CD4-positive, alpha-beta T cell treated with Interleukin-17A for 1 hour (primary cell): ENCODE data around the gene ISG20L2.
A peak's percentile ranks its signal among the peaks of the same experiment; 100 is the strongest.

Experiments used
- DNase-seq: peaks from one replicate; pipeline ENCODE4 v3.0.0-alpha.2; 2020

ISG20L2 gene

DNA sequence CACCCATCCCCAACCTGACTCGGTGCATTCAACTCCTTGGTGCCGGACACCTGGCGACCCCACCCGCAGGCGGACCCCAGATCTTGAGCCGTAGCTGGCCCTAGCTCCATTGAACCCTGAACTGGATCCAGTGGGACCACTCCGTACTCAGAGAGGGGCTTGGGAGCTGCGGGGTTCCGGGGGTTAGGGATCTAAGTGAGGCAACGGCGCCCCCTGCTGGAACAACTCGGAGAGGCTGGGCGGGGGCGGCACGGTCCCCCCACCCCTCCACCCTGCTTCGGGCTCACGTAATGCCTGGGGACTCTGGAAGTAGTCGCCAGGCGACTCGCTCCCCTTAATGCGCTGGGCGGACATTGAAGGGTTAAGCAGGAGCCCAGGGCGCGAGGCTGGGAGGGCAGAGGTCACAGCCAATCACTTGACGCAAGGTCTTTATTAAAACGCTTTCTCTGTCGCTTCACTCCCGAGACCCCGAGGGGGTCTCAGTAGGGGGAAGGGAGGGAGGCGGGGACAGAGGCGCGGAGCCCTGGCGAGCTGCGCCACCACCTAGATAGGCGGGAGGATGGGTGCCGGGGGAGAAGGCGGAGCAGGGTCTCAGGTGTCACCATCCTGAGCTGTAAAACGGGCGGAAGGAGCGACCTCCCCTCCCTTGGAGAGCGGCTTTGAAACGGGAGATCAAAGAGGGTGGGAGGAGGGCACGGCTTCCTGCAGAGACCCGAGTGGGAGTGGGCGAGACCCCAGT is 22.5 kb downstream of the ISG20L2 start:
- peak; percentile 72 for DNase-seq

DNA sequence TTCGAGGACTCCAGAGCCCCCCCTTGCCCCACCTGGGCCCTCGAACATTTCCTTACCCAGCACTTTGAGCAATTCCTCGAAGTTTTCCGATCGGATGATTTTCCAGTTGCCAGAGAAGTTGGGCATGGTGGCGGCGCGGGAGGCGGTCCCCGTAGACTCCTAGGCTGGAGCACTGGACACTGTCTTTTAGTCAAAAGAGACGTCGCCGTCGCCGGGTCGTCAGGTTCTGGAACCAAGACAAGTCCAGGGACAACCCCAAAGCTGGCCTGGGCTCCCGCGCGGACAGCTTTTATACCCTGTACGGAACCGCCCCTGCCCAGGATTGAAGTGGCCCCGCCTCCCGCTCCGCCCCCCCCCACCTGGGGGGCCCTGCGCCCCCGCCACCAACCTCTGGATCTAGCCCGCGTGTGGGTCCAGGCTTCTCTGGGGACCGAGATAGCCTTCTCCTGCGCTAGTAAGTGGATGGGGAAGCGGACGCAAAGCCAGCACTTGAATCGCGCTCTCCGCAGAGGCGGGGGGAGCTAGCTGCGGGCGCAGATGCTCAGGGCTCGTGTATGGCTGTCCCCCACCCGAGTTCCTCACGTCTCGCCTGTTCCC is 23.1 kb downstream of the ISG20L2 start, which contains the start of gene CRABP2:
Gene CRABP2 (minus strand): TSS at position 263 of the 597 bp plus-strand sequence. CDS start 137 bp downstream, at position 126.
- DNase-seq = no peak

DNA sequence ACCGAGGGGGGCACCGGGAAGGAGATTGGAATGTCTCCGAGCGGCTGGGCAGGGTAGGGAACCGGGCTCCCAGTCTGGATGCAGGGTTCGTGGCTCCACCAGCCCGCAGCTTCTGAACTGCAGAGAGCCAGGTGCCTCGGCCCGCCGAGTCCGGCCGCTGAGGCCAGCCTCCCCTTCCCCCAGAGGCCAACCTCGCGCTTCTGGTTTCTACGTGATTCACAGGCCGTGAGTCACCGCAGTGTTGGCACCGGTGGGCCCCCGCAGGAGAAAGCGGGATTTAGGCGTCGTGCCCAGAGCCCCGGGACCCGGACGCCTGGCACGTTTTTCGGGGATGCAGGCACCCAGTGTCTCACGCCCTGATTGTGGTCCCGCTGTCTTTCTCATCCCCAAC is 23.6 kb downstream of the ISG20L2 start:
- DNase-seq = no peak

DNA sequence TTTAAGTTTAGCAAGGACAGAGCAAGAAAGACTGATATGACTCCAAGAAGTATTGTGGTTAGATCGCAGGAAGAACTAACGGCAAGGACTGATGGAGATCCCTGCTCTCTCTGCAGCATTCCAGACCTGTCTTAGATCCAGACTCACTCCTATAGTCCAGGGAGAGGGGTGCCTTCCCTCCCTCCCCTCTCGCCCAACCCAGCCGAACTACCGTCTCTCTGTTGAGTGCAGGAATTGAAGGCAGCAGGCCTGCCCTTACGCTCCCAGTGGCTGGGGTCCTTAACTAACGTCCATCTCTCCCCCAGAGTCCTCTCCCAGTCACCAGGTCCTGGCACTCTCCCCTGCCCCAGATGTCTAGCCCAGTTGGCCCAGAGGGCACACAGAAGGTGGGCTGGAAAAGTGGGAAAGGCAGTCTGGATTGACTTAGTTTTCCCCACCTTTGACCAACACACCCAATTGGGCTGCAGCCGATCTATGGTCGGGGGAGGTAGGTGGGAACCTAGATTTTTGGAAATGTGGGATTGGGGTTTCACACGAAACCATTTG is 24.3 kb downstream of the ISG20L2 start:
- no peak for DNase-seq

DNA sequence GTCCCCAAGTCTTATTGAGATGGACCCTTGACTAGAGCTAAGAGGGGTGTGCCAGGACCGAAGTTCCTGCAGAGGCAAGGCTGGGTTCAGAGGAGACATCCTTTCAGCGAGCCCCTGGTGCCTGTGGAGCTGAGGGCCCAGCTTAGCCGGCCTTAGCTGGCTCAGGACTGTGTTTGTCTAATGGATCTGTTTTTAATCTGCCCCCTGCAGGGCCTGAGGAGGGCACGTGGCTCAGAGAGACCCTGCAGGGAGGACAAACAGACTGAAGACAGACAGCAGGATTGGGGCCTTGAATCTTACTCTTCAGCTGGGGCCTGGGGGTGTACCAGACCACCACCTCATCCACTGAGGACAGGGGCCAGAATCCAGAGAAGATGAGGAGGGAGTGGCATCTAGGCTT is 24.8 kb downstream of the ISG20L2 start:
- DNase-seq = no peak

DNA sequence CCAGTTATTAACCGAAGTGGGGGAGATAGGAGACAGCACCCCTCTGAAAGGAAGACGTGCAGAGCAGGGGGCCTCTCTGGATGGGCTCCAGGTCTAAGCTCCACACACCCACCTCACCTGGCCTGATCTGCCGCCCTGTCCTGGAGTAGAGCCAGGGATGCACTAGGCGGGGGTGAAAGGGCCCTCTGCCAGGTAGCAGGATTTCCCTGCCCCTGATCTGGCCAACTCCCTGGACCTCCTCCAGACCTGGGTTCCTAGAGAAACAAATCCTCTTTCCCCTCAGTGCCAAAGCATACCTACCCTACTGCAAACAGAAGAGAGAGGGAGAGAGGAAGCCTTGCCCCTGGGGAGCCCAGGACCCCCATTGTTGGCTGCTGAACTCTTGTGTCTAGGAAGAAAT is 25.2 kb downstream of the ISG20L2 start:
- DNase-seq = no peak

DNA sequence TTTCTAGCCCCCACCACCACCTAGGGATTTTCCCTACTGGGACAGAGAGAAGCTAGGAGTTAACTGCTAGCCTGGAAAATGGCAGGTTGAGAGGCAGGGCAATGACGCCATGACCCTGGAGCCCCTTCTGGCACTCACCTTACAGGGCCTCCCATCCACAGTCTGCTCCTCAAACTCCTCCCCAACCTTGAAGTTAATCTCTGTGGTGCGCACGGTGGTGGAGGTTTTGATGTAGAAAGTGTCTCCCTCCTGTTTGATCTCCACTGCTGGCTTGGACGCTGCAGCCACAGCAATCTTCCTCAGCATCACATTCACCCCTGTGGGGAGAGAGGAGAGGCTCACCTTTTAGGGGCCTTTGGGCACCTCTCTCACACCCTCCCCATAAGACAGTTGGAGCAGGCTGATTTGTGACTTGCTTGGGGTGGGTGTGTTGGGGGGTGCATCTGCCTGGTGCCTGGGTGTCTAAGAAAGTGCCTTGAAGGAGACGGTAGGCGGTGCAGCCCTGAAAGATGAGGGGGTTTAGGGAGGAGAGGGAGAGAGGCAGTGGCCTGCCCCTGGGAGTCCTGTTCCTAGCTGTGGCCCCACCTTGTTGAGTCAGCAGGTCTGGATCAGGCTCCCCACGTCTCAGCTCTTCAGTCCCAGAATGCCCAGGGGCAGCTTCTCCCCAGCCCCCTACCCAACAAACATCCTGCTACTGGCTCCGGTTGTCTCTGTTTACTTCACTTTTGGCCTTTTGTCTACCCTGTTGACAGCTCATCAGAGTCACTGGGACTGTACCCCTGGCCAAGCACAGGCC is 27.6 kb downstream of the ISG20L2 start:
- no peak for DNase-seq

DNA sequence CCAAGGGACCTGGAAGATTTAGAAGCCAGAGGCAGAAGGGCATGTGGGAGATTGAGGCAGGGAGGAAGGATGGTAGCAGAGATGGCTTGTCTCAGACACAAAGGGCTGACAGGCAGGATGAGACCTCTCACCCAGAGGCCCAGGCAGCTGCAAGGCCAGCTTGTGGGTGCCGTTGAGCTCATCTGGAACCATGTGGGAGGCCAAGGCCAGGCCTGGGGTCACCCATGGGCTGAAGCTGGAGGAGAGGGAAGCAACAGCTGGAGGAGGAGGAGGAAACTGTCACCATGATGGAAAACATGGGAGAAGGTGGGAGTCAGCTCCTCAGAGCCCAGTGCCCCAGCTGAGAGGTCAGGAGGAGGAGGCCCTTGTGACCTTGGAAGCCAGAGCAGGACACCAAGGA is 29.6 kb downstream of the ISG20L2 start:
- no peak for DNase-seq

DNA sequence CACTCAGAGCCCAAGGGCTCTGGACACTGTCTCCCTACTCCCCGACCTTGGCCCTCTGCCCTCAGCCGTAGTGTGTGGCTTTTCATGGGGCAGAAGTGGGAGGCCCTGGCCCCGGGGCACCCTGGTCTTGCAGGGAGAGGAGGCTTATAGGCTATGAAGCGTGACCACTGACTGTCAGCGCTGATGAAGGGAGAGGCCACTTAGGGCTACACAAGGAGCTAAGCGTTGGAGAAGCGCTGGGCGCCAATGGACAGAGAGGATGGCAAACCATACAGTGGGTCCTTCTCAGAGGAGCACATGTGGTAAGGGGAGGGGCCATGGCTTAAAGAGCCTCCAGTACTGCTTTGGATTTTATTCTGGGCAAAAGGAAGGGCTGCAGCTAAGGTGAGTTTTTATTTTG is 31.1 kb downstream of the ISG20L2 start:
- no peak for DNase-seq

DNA sequence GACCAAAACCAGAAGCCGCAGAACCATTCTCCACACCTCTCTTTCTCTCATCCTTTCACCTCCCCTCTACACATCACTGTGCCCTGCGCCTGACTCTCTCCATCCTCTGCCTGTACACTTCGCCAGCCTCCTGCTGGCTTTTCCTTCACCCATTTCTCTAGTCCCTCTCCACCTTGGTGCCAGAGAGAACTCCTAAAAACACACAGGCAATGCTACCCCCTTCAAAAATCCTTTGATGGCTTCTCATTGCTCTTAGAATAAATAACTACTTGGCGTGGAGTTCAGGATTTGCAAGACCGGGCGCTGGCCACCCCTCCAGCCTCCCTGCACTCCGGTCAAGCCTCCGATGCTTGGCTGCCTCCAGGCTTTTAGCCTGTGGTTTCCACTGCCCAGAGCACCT is 31.8 kb downstream of the ISG20L2 start:
- no peak for DNase-seq

DNA sequence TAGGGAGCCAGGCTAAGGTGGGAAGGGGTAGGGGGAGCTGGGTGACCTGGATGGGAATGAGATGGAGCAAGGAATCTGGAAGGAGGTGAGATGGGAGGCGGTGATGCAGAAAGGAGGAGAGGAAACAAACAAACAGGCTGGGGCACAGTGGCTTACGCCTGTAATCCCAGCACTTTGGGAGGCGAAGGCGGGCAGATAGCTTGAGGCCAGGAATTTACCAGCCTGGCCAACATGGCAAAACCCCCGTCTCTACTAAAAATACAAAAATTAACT is 33.9 kb downstream of the ISG20L2 start:
- no peak for DNase-seq

DNA sequence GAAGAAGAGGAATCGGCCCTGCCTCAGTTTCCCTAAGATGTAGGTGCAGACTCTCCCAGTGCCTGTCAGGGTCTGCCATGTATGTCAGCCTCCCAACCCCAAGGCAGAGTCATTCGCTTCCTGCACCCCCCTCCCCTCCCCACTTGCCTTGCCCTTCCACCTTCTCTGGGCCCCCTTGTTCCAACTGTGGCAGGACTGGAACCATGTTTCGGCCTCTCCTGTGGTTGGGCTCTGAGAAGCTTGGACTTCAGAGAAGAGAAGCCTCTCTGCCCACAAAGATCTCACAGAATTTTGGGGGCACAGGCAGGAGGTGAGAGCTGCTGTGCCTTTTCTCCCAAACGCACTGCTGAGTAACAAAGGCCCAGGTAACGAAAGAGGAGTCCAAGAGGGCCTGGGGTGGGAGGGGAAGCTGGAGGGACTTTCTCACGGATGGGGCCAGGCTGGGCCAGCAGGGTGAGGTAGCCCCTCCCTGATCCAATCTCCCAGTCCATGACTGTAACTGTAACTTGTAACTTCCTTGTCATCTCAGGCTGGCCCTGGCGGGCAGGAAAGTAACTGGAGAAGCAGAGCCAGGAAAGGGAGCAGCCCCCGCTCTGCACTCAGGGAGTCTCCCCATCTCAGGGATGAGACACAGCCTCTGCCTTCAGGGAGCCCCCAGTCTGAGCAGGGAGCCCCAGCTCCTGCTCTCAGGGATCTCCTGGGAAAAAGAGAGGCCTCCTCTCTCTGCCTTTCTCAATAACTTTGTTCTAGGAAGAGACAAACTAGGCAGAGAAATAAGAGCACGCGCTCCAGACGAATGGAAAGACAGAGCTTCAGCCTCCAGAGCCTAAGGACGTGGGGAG is 34.5 kb downstream of the ISG20L2 start:
- no peak for DNase-seq

DNA sequence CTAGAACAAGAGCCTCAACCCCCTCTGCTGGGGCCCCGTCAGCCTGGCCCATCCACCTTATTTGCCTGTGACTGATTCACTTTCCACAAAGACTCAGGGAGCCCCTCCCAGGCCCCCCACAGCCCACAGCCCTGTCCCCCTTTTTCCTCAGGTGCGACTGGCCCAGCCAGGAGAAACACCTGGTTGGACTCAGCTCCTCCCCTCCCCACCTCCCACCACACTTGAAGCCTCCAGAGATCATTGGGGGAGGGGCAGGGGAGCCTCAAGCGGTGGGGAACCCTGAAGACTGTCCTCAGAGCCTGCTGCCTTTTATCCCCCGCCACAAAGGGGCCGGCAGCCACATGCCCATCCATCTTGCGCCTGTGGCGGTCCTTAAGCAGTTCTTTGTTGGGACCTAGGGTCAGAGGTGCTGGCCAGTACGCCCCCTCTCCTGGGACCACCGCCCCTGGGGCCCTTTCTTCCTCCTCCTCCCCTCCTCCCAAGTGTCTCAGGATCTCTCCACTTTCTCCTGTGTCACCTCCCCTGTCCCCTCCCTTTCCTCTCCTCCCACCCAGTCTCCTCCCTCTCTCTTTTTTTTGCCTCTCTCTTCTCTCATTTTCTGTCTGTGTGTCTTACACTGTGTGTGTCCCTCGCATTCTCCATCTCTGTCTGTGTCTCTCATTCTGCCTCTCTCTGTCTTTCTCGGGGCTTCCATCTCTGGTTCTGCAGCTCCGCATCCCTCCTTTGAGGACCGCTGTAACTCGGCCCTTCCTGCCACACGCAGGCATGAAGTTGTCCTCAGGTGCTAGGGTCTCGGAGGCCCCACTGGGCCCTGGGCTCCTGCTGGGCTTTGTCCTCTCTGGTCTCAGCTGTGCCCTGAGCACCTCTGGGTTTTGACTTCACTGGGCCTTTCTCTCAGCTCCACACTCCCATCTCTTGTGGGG is 35.4 kb downstream of the ISG20L2 start:
- DNase-seq = peak; percentile 30

DNA sequence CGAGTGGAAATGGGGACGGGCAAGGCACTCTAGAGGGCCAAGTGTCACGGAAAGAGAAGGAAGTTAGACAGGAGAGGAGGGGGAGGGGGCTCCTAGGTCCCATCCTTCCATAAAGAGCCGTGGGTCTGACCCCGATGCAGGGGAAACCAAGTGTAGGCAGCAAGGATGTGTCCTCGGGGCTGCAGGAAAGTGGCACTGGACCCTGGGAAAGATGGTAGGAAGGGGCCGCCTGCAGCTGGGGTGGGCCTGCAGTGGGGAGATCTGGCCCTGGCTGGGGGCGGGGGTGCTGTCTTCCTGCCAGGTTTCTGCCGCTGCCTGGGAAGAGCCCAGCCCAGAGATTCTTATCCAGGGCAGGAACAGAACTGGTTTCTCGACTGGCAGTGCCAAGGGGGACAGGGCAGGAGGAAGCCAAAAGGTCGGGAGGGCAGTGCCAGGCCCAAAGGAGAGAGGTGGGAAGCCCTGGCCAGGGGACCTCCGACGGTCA is 36.1 kb downstream of the ISG20L2 start:
- DNase-seq = no peak

DNA sequence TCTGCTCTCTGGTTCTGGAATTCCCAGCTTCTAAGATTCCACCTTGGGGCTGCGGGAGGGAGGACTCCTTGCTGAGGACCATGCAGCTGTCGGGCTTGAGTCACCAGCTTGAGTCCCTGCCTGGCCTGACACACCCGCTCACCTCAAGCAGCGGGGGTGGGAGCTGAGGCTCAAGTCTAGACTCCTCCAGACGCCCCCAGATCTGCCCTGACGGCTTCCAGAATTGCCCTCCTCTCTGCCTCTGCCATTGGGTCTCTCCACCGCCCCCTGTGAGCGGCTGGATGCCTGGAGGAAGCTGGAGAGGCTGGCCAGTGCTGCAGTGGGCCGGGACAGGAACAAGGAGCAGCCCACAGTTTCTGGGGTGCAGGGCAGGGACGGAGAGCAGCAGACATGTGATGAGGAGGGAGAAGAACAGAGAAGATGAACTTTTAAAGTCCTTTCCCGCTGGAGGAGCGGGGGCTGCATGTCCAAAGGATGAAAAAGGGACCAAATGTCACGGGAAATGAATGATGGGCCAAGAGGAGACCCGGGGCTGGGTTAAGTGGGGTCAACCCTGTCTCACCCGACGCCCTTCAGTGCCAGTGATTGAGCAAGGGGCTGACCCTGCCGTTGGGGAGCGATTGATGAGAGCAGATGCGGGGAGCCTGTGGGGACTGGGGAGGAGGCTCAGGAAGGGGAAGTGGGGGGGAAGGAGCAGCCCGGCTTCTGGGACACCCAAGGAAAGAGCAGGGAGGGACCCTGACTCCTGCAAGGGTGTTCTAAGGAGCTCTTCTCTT is 36.7 kb downstream of the ISG20L2 start:
- DNase-seq = no peak

DNA sequence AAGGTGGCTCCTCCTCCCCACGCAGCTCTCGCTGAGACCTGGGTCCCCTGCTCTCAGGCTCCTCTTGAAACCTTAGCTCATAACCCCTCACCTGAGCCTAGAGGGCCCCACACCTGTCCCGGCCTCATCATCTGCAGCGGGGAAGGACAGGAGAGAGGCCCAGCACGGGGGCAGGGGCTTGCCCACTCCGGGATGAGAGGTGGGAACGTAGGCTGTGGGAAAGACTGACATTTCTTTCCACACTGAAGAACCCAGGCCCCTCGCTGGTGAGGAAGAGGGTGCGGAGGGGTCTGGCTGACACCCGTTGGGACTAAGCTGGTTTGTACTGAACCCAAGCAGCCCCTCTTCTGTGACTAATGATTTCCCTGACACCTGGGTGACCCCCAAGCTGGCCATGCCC is 37.4 kb downstream of the ISG20L2 start:
- DNase-seq = no peak

DNA sequence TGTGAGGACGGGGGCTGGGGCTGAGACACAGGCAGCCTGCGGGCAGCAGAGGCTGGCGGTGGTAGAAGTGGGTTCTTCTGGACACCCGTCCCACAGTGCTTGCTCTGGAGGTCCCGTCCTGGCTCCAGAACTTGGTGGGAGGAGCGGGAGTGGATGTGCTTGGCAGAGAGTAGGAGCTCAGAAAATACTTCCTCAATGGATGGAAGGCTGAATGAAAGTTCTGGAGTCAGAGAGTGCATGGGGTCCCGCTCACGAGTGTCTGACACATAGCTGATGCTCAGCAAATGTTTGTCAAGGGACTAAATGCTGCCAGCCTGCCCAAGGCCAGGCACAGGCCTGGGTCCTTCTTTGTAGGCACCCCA is 37.9 kb downstream of the ISG20L2 start:
- DNase-seq = no peak

DNA sequence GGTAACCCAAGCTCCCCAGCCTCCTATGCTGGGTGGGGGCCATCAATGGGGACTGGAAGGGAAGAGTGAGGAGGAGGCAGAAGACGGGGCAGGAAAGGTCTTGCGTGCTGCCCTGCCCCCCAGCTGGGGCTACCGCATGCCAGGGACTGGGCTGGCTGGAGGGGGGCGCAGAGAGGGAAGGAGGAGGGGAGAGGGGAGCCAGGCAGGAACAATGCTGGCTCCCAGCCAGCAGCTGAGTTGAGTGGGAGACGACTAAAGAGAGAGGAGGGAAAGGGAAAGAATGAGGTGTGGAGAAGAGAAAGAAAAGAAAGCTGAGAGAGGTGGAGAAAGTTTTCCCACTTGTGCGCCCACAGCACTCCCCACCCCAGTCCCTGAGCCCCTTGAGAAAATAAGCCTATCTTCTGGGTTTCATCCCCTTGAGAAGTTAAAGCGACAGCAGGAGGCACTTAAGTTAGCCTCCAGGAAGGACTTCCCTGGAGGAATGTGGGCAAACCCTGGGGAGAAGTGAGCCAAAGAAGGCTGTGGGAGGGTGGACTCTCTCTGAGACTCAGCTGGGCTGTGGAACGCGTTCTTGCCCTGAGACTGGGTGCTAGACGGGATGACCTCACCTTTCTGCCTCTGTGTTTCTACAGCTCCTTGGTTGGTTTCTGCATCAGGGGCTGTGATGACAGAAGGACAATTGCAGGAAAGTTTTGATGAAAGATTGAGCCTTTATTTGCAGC is 38.5 kb downstream of the ISG20L2 start:
- DNase-seq = no peak

DNA sequence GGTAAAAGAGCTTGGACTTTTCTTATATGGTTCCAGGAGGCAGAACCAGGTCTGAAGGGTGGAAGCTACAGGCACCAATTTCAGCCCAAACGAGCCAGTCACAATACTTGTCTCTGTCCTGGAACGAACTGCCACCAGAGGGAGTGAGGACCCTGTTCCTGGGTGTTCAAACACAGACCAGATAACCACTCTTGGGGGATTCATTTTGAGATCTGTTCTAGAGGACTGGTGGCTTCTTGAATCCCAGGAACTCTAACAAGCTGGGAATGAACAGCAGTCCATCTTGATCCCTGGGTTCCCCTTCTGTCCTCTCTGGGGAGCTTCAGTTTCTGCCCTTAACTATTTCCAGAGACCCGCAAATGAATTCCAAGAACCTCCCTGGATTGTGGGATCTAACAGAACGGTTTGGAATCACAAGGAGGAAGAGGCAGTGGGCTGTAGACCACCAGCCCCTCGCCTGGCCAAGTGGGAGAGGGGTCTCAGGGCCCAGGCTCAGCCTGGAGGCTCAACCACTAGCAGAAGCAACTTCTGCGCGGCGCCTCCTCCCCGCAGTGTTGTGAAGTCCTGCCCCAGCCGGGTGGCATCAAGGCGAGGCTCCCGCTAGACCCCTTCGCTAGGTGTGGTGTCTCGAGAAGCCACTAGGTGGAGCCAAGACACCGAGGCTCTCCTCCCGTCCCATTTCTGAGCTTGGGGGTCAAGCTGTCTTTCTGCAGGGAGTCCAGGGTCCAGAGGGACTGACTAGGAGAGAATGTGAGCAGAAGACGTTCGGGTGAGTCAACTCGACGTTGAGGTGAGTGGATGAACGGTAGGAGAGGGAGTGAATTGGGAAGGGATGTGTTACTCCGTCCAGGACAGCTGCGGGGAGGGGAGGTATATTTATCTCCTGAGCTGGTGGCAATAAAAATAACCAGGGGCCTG is 39.3 kb downstream of the ISG20L2 start:
- DNase-seq = peak; percentile 81
